Activated gamma-delta T cell (primary cell): Measurements from ENCODE around the gene IGF1R.

Experiments used
- DNase-seq: peaks from one replicate; lab custom pipeline; 2025; lab: John Stamatoyannopoulos, UW

Gene IGF1R

DNA sequence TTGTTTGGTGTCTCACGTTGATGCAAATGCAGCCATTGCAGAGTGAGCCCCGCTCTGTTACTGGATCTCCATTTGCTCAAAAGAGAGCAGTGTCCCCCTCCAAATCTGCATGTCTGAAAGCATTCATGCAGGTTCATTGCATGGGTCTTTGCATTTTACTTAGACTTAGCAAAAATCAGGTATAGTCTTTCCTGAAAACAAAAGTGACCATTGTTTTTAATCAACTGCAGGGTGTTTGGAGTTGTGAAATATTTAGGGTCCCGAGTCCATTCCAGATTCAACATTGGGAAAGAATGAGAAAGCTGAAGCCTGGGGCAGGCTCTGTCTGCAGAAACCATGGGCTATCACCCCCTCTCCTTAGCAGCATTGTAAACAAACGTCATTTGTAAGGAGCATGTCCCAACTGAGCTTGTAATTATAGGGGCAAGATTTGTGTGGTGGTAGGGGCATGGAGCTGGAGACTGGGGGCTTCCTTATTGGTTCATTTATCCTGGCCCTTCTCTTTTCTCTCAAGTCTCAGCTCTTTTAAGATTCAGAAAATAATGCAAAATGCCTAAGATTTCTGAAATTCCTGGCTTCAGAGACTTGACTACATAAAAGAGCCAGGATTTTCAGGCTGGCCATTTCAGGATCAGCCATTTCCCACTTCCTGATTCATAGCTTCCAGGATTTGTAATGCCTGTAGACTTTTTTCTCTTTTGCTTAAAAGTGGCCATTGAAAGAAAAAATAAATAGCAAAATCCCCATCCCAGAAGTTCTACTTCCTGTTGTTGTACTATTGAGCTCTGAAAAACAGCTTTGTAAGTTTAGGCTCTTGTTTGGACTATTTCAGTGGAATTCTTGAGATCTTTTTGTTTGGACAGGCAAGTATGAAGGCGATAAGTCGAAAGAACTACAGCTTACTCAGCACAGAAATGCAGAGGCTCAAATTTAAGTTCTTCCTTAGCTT, 23.0 kb downstream of the IGF1R start:
- no peak for DNase-seq

DNA sequence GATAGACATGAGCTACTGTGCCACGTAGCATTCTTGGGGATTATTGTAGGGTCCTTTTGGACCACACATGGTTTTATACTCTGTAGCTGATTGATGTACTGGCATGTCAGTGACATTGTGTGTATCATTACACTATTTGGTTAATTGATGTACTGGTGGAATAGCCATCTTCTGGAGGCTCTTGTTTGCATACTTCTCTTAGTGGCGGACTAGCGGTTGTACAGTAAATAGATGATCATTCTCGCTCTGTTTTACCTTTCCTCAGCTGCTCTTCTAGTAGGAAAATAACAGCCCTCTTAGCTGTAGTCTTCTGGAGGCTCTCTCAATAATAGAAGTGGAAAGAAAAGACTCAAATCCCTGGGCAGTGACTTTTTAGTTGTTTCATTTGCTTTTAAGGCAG, 24.8 kb downstream of the IGF1R start:
- no peak for DNase-seq

DNA sequence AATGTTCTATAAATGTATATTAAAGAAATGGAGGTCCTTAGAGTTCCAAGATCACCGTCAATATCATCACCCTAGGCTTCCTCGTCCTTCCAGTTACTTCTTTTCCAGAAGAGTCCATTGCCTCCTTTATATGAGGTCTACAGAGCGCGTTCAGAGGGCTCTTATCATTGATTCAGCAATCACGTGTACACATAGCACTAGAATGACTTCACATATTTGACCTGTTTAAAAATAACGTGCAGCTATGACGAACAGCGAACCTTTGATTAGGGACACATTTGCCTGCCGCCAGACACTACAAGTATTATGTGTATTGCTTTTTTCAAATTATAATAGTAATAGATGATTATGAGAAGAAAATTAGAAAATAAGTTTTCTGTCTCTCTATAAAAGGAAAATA, 26.0 kb downstream of the IGF1R start:
- no peak for DNase-seq

DNA sequence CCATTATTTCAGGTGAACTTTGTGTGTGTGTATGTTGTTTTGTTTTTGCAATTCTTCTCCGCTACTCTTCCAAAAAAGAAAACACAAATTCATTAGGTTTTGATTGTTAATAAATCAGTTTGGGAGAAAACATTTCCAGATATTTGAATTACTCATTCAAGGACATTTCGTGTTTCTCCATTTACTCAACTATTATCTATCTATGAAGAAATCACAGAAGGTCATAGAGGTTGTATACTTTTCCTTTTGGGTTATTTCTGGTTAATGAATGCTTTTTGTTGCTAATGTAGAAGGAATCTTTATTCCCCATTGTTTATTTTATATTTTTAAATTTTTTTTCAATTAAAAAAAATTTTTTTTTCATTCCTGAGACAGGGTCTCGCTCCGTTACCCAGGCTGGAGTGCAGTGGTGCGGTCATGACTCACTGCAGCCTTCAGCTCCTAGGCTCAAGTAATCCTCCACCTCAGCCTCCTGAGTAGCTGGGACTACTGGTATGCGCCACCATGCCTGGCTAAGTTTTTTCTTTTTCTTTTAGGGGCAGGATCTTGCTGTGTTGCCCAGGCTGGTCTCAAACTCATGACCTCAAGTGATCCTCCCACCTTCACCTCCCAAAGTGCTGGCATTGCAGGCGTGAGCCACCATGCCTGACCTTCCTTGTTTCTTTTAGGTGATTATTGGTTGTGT, 28.4 kb downstream of the IGF1R start:
- DNase-seq: no peak

DNA sequence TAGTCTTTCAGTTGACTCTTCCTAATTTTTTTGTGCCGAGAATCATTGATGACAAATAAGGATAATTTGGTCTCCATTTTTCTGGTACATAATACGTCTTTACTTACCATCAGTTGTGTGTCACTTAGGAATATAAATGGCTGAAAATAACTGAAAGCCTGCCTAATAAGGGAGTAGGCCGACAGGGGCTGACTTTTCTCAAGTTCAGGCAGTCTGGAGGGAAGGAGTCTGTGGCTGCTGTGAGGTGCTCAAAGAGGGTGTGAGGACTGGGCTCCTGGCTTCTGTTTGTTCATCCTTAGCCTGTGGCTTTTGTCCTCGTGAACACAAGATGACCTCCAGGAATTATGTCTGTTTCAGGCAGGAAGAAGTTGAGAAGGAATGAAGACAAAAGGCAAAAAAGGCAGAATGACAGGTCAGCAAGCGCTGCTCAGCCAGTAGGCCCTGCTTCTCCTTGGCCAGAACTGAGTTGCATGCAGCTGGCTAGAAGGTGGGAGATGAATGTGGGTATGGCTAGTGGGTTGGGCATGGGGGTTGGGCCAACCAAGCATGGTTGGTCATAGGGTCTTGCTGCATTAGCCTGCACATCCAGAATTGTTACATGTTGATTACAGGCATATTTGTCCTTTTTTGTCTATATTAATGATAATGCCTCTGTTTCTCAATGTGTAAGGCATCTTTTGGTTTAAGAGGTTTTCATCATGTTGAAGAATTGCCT, 29.2 kb downstream of the IGF1R start:
- DNase-seq: no peak

DNA sequence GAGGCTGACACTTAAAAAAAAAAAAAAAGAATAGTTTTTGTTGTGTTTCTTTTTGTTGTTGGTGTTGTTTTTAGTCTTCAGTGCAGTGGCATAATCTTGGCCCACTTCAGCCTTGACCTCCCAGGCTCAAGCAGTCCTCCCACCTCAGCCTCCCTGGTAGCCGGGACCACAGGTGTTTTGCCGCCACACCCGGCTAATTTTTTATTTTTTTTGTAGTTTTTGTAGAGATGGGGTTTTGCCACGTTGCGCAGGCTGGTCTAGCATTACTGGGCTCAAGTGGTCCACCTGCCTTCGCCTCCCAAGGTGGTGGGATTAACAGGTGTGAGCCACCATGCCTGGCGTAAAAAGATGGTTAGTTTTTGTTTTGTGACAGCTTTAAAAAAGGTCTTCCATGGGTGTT, 30.1 kb downstream of the IGF1R start:
- no peak for DNase-seq

DNA sequence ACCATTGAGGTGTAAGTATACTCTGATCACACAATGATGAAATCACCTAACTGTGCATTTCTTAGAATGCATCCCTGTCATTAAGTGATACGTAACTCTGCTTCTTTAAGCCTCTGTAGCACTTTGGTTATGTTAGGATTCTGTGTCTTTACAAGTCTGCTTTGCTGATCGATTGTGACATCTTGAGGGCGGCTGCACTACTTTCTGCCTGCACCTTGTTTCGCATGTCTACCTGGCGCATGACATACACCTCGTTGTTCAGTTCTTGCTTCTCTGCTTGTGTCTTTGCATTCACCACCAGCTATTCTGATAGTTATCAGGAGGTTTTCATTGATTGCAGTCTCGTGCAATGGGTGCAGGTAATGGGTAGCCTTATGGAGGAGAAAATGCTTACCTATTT, 32.7 kb downstream of the IGF1R start:
- DNase-seq: no peak

DNA sequence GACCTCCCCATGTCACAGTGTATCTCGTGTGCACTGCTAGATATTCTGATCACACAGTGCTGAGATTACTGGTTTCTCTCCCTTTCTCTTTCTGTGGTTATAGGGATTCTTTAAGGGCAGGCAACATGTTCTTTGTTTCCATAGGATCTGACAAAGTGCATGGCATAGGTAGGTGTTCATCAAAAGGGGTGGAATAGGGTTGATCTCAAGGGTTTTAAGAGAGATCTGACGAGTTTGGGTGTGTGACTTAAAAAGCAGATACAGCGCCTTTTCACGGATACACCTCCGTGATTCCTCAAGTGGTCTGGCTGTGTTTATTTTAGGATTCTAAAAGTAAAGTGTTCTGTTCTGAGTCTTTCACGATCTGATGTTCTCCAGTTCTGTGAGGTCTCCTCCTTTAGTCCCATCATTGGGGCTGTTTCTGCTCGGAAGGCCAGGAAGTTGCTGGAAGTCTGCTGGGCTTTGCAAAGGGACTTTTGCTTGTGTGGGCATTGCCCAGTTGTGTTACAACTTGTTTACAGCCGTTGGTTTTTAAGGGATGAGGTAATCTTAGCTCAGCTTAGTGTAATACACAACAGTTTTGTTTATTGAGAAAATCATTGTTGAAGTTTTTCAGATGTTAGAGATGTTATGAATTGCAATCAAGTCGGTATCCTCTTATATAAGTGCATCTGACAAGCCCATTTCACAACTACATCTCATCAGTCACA, 34.8 kb downstream of the IGF1R start:
- no peak for DNase-seq

DNA sequence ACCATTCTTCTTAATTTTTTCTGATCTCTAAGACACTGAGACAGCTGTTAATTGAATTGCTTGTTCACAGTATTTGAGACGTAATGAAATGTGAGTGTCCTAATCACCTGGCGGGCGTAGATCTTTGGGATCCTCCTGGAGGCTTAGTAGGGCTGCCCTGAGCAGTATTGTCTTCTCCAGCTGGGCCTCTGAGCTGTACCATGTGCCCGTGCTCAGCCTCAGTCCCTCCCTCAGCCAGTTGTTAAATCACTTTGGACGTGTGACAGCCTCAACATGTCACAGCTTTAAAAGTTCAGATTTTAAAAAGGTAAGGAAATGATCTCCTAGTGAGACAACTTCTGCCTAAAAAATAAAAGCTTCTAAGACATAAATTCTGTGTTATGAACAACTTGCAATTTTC, 35.5 kb downstream of the IGF1R start:
- DNase-seq: no peak

DNA sequence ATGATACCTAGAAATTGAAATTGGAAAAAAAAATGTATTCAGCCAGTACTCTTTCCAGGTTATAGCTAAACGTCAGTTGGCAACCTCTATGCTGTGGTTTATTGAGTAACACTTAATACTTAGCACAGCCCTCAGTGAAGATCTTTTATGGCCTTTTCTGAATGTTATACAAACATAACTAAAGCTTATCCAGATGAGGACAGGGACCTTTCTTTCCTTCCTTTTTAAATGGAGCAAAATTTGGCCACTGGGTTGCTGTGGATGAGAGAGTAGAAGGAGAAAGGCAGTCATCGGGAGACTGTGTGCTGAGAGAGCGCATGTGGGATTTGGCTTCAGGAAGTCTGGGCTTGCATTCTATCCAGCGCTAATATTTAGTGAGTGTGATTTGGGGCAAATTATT, 36.1 kb downstream of the IGF1R start:
- DNase-seq: no peak

DNA sequence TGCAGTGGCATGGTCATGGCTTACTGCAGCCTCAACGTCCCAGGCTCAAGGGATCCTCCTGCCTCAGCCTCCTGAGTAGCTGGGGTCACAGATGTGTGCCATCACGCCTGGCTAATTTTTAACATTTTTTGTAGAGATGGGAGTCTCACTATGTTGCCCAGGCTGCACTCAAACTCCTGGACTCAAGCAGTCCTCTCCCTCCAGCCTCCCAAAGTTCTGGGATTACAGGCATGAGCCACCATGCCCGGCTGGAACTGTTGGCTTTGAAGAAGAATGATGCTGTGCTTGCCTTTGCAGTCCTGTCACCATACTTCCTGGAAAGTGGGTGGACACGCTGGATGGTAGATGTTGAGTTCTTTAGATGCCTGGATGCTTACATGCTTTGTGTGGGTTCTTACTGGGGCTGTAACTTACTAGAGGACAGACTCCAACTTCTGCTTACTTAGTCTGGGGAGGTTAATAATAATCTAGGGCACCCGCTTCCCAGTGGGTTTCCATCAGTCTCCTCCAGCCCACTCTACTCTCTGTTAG, 36.7 kb downstream of the IGF1R start:
- DNase-seq: no peak

DNA sequence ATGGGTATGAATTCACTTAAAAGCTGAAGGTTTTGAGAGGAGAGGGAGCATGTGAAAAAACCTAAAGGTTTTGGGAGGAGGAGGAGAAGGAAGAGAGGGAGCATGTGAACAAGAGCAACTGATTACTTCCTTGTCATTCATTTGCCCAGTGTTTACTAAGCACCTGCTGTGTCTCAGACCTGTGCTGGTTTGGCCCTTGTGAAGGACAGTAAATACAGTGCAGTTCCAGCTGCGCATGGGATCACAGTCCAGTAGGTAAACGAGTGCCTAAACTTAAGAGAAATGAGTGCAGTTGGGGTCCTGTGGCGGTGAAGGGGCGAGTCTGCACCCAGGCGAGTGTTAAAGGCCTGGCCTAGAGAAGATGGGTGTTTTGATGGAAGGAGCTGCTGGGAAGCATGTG, 38.6 kb downstream of the IGF1R start:
- DNase-seq: no peak

DNA sequence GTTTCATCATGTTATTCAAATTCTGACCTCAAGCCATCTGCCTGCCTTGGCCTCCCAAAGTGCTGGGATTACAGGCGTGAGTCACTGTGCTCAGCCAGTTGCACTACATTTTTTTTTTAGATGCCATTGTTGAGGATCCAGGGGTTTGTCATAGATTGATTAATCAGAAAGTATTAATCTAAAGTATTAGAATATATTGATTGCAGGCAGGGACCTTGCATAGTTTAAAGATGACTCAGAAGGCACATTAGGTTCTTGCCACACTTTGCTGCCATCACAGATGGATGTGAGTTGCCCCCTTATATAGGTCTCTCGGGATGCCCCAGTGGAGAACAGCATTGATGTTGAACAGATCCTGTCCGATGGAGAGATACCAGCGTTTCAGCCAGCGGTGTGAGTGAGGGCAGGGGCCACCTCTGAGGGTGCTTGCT, 41.1 kb downstream of the IGF1R start:
- DNase-seq: no peak

DNA sequence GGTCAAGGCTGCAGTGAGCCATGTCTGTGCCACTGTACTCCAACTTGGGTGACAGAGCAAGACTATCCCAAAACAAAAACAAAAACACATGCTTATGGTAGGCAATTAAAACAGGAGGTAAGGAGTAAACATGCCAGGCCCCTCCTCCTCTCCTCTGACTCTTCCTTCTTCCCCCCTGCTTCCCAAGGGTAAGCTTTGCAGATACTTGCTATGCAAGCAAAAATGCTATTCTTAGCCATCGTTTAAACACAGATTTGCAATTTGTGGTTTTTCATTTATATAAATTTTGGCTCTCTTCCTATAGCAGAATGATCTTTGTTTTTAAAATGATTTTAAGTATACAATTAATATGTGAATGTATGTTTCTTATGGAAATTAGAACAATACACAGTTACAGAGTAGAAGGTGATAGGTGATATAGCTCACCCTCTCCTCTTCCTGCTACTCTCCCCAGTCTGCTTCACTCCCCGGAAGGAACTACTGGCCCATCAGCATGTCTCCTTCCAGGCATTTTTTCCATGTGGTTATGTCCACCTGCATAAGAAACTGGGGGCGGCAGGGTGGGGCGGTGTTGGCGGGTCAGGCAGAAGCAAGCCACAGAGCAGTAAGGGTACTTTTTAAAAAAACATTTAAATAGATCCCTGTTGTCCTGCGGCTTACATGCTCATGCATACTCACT, 42.1 kb downstream of the IGF1R start:
- DNase-seq: no peak

DNA sequence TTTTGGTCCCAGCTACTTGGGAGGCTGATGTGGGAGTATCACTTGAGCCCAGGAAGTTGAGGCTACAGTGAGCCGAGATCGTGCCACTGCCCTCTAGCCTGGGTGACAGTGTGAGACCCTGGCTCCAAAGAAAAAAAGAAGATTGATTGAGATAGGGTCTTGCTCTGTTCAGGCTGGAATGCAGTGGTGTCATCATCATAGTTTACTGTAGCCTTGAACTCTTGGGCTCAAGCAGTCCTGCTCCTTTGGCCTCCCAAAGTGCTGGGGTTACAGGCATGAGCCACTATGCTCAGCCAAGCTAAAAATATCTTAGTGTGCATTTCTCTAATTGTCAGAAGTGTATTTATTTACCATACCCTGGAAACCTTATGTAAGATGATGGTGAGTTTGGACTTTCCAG, 43.9 kb downstream of the IGF1R start:
- DNase-seq: no peak

DNA sequence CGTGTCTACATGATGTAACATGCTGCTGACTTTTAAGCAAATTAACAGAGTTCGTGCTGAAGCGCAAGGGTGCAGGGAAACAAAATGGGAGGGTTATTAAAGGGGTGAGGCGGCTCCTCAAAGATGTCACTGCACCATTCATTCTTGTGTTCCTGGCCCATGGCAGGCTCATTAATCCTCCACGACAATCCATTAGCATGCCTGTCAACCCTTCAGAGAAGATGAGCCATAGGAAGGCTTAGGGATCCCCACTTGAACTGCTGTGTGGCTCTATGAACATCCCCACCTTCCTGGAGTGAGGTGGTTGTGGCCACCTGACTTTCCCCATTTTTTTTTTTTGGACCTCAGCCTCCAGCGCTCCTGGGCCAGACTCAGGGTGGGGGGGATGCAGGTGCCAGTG, 45.8 kb downstream of the IGF1R start:
- no peak for DNase-seq

DNA sequence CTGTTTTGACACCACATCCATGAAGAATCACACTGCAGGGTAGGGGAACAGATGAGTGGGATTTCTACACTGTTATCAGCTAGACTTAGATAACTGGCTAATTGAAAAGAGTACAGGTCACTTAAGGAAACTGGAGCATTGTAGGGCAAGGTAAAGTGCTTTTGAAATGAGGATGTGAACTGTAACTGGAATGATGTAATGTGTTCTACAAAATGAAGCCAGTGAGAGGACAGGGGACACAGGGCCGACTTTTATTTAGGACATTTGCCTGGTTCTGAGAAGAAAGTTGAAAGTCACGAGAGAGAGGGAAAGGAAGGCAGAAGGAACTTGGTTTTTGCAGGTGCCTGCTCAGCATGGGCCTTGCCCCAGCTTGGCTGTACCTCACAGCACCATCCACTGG, 50.5 kb downstream of the IGF1R start:
- no peak for DNase-seq

DNA sequence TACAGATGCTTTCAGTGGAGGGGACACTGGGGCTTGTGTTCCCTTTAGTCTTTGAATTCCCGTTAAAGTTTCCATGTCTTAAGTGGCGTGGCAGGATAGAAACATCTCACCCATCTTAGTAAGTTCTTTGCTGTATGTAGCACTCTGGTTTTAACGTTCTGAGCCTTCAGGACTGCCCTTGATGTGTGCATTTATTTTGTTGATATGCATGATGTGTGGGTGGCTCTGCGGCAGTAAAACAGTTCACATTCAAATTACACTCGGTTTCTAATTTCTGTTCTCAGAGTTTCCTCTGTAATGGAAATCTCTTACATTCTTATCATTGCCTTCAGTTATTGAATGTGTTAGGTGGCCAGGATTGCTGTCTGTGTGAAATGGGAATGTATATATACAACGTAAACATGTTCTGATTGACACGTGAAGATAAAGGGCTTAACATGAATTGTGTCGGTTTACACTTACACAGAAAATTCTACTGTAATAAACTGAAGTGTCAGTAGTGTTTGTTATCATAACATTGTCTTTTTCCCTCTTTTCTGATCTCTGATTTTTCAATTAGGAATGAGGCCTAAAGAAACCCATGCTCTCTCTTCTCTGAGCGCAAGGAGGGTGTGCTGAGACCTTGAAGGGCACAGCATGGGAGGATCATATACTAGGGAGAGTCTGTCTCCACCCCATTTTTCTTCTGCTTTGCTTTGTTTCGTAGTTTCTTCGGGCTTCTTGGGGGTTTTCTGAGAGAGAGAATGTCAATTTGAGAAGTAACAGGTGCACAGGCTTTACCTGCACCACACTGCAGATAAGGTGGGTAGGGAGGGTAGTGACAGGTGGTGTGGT, 51.5 kb downstream of the IGF1R start:
- no peak for DNase-seq

DNA sequence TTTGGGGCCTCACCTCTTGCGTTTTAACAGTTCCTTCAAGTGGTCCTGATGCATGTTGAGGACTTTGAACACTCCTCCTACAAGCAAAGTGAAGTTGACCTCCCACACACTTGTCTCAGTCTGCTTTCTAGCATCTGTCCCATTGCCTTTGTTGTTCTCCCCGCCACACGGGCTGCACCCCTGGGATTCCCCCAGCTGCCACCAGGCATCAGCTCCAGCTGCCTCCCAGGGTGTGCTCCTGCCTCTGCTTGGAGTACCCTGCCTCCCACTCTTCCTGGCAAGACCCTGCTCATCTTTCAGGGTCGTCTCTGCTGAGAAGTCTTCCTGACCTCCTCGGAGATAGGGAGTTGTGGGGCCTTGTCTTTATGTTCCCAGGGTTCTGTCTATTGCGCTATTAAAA, 52.2 kb downstream of the IGF1R start:
- DNase-seq: no peak

DNA sequence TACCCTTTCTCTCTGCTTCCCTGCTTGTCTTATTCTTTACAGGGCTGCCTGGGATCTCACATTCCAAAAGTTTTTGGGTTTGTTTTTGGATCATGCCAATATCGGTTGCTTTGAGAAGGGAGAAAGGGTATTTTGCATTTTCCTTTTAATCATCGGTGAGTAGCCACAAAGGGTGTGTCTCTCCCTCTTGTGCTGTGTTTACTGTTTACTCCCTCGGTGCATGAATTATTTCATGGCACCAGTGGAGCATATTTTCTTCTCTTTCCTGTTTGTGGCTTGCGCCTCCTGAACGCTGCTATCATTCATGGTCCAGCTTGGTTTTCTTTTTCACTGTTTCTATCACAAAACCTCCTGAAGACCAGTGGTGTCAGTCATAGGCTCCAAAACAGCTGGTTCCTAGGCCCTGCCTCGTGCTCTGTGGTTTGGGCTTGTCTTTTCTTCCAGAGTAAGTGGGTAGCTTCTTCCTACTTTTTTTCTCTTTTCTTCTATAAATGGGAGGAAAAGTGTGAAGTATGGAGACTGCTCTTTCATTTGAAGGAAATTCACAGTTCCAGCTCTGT, 54.9 kb downstream of the IGF1R start:
- no peak for DNase-seq
